Glomerular endothelial cell (primary cell): ENCODE measurements around the gene KMT5C. TPM values are rescaled to one million over a fixed set of nuclear protein-coding genes. Genes with fewer than 3 reads are reported as not detected.

Experiments used
- DNase-seq: peaks from one replicate; pipeline ENCODE4 v3.0.0-alpha.2; 2011; ENCODE audit warnings: low read depth, low spot score; ENCODE audit errors: extremely low read depth
- total RNA-seq: library from RNA; depleted of rRNA; stranded (reverse); fragments of >200 nt; gene quantifications from 2 replicates; pipeline ENCODE4 v1.2.3, GENCODE V29; 2015

The KMT5C gene
- total RNA-seq, 1 donor from 2014 or later, result 12.8 TPM

DNA sequence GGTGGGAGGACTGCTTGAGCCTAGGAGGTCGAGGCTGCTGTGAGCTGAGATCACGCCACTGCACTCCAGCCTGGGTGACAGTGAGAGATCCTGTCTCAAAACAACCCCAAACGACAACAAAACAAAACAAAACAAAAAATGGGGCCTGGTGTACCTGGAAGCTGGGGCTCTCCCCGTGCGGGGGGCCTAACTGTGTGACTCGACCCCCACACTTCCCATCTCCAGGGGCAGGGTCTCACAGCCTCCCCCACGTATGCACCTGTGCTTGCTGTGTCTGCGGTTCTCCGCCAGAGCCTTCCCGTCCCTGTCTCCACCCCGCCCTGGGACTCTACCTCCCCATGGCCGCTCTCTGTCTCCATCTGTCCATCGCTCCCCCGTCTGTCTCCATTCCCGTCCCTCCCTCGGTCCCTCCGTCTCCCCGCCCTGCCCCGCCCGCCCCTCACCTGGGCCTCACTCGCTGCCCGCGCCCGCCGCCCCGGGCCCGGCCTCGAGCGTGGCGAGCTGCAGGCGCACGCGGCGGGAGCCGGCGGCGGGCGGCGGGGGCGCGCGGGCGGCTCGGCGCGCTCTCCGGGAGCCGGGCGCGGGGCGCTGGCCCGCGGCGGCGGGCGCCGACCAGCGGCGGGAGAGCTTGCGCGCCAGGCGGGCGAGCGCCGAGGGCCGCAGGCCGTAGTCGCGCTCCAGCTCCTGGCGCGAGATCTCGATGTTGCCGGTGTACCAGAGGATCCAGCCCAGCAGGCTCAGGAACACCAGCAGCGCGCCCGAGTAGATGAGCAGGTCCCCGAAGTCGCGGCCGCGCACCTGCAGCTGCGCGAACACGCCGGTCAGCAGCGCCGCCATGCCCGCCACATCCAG lies 43.8 kb downstream of the KMT5C start:
- DNase-seq, result no peak

GRCh38 chr19:55384131-55384919 lies 44.6 kb downstream of the KMT5C start, which contains the start of gene TMEM238:
Gene TMEM238 (minus strand): TSS chr19:55384292. CDS start chr19:55384259, 33 bp downstream.
- no peak for DNase-seq

DNA sequence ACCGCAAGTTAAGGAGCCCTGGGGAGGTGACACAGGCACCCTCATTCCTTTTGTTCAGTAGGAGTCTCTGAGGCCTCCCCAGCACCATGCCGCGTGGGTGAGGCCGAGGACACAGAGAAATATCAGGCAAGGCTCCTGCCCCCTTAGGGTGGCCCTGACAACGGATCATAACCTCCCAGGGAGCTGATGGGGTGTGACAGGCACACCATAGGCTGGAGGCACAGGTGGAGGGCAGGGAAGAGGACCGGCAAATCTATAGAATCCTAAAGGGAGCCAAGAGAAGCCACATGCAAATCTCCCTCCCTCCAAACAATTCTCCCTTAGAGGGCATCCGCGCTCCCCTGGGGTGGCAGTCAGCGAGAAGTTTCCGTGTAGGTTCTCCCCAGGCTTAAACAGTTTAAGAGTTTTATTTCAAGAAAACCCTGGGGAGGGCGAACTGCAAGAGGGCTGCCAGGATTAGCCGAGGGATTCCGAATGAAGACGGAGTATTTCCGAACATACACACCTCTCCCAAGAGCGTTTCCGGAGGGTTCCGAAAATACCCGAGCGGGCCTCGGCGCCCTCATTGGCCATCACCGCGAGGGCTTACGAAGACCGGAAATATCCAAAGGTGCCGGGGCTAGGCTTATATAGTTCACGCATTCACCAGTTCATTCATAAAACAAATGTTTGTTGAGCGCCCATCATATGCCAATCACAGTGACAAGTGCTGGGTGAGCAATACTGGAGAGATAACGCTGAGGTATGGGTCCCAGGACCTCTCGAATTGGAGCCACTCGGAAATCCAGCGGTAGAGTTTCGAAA lies 45.4 kb downstream of the KMT5C start:
- DNase-seq, result peak; percentile 82

- DNase-seq, result peak; percentile 93
These were observed 46.2 kb downstream of the KMT5C start, which contains the start of gene RPL28 for GRCh38 chr19:55385724-55386492. Gene RPL28 (plus strand): TSS chr19:55385932. CDS start chr19:55386358, 426 bp downstream.

DNA sequence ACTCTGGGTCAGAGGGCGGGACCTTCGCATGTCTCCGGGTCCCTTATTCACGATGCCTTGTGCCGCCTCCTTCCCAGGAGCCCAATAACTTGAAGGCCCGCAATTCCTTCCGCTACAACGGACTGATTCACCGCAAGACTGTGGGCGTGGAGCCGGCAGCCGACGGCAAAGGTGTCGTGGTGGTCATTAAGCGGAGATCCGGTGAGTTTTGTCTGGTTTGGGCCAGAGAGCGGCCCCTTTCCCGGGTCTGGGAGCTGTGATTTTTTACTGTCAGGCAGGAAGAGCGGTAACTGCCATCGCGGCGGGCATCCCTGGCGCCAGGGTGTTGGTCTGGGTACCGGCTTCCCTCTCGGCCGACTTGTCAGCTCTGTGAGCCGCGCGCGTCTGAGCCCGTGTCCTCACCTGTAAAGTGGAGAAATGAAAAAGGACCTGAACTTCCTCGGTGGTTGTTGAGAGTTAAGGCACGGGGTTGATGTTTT lies 46.9 kb downstream of the KMT5C start:
- no peak for DNase-seq

GRCh38 chr19:55387736-55388497 lies 48.2 kb downstream of the KMT5C start:
- no peak for DNase-seq

- DNase-seq, result no peak
These were observed 50.0 kb downstream of the KMT5C start for GRCh38 chr19:55389386-55390317.

DNA sequence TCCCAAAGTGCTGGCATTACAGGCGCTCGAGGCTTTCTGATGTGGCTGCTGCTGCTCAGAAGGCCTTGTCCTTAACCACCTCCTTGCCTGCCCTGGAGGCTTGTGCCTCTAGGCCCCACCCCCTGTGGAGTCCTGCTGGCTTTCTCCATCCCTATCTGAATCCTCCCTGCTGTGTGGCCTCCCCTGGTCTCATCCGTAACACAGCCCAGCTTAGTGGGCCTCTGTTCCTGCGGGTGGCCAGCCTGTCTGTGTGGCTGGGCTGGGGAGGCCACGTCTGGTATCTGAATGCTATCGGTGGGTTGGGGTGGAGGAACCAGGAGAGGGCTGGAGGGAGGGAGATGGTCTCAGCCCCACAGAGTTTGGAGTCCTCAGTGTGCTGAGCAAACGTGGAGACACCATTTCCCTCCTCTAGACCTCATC lies 50.8 kb downstream of the KMT5C start:
- DNase-seq, result no peak

DNA sequence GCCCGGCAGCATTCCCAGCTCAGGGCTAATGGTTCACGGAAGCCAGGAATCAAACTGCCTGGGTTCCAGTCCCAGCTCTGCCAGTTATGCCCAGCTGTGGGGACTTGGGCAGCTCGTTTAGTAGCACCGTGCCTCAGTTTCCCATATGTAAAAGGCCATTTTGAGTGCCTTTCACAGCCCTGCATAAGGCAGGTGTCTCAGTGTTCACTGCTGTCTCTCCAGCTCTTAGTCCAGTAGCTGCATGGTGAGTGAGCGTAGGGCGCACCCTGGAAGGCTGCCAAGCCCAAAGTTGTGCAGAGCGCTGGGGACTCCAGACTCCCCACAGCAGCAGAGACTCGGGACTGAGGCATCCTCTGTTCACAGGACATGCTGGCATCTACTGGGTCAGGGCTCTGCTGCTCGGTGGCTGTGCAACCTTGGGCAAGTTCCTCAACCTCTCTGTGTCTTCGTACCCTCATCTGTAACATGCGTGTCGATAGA lies 51.6 kb downstream of the KMT5C start:
- DNase-seq, result no peak

- no peak for DNase-seq
These were observed 52.3 kb downstream of the KMT5C start for GRCh38 chr19:55391702-55392615.

DNA sequence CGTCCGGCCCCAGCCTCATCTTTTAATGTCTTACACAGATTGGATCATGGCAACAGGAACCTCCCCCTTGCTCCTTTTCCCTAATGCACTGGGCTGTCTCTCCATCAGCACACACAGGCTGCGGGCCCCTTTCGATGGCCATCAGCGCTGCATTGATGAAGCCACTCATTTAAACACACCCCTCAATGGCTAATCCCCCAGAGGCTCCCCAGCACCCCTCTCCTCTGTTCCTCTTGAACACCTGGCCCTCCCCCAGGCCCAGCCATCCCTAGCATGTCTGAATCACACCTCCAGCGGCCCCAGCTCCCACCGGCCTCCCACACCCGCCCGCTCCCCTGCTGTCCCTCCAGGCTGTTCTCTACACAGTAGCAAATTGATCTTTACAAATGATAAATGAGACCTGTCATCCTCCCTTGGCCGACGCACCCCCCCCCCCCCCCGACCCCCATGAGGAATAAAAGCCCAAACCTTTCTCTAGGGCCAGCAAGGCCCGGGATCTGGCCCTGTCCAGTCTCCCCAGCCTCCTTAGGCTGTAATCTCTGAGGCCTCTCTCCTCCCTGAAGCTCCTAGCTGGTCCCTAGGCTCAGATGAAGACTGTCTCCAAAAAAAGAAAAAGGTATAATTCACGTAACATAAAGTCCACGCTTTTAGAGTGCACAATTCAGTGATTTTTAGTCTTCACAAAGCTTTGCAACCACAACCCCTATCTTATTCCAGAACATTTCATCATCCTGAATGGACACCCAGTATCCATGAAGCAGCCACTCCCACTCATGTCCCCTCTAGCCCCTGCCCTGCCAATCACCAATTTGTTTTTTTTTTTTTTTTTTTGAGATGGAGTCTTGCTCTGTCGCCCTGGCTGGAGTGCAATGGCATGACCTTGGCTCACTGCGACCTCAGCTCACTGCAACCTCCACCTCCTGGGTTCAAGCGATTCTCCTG lies 53.4 kb downstream of the KMT5C start:
- DNase-seq, result no peak

Other genes starting within 250 kb of the KMT5C start
- gene PPP1R12C, start 222.2 kb upstream of the KMT5C start, total RNA-seq, result 108 and 137 TPM in 2 replicates
- gene TNNT1, start 190.7 kb upstream of the KMT5C start, total RNA-seq, result 1.5 TPM in 1 of 2 replicates, not detected in the other
- not detected in 2 replicates for gene TNNI3, start 182.1 kb upstream of the KMT5C start, total RNA-seq
- gene DNAAF3, start 173.3 kb upstream of the KMT5C start, total RNA-seq, result 1.6 and 1.7 TPM in 2 replicates
- gene SYT5, start 159.6 kb upstream of the KMT5C start, total RNA-seq, result 0.06 and 0.92 TPM in 2 replicates
- gene PTPRH, start 130.4 kb upstream of the KMT5C start, total RNA-seq, result 0.29 and 1.8 TPM in 2 replicates
- gene TMEM86B, start 111.1 kb upstream of the KMT5C start, total RNA-seq, result 1.5 and 2.8 TPM in 2 replicates
- gene PPP6R1, start 80.9 kb upstream of the KMT5C start, total RNA-seq, result 49.6 and 66.3 TPM in 2 replicates
- gene HSPBP1, start 59.8 kb upstream of the KMT5C start, total RNA-seq, result 30.5 and 36.0 TPM in 2 replicates
- gene BRSK1, start 55.9 kb upstream of the KMT5C start, total RNA-seq, result 1.2 and 3.0 TPM in 2 replicates
- not detected in 2 replicates for gene TMEM150B, start 14.5 kb upstream of the KMT5C start, total RNA-seq
- not detected in 2 replicates for gene COX6B2, start 14.8 kb downstream of the KMT5C start, total RNA-seq
- gene GARIN5B, start 23.4 kb downstream of the KMT5C start, total RNA-seq, result not detected in 2 replicates
- 3.1 and 6.8 TPM in 2 replicates for gene IL11, start 30.6 kb downstream of the KMT5C start, total RNA-seq
- gene TMEM190, start 37.0 kb downstream of the KMT5C start, total RNA-seq, result not detected in 2 replicates
- 0.58 and 1.3 TPM in 2 replicates for gene TMEM238, start 44.4 kb downstream of the KMT5C start, total RNA-seq
- 597 and 618 TPM in 2 replicates for gene RPL28, start 46.1 kb downstream of the KMT5C start, total RNA-seq
- 64.2 and 82.3 TPM in 2 replicates for gene UBE2S, start 67.9 kb downstream of the KMT5C start, total RNA-seq
- gene SHISA7, start 103.4 kb downstream of the KMT5C start, total RNA-seq, result not detected in 2 replicates
- gene ISOC2, start 121.8 kb downstream of the KMT5C start, total RNA-seq, result 52.1 and 73.1 TPM in 2 replicates
- not detected in 2 replicates for gene C19orf85, start 124.9 kb downstream of the KMT5C start, total RNA-seq
- gene ZNF628, start 136.7 kb downstream of the KMT5C start, total RNA-seq, result 3.8 and 10.1 TPM in 2 replicates
- gene NAT14, start 145.3 kb downstream of the KMT5C start, total RNA-seq, result 26.4 and 42.5 TPM in 2 replicates
- gene SSC5D, start 148.6 kb downstream of the KMT5C start, total RNA-seq, result 2.4 and 2.9 TPM in 2 replicates
- gene SBK2, start 197.3 kb downstream of the KMT5C start, total RNA-seq, result not detected in 2 replicates
- 1.3 and 1.5 TPM in 2 replicates for gene SBK3, start 205.7 kb downstream of the KMT5C start, total RNA-seq
- 9.2 and 9.5 TPM in 2 replicates for gene ZNF579, start 241.0 kb downstream of the KMT5C start, total RNA-seq